HG02852 (cell line): Measurements from ENCODE around the gene HEPHL1.

Experiments used
- ATAC-seq: cut with Tn5 transposase; IDR thresholded peaks from one replicate; pipeline ENCODE4 v1.9.1; 2021; ENCODE audit warnings: mild to moderate bottlenecking, moderate library complexity; ENCODE audit not compliant: unreplicated experiment

The HEPHL1 gene

GRCh38 chr11:94023856-94024255, 2.7 kb downstream of the HEPHL1 start:
- ATAC-seq, result no peak

- no peak for ATAC-seq
Measured at GRCh38 chr11:94024547-94024946, 3.4 kb downstream of the HEPHL1 start.

GRCh38 chr11:94025690-94026394, 4.7 kb downstream of the HEPHL1 start:
- no peak for ATAC-seq

- ATAC-seq, result no peak
Measured at GRCh38 chr11:94027210-94027609, 6.1 kb downstream of the HEPHL1 start.

- ATAC-seq, result no peak
Measured at GRCh38 chr11:94028436-94028835, 7.3 kb downstream of the HEPHL1 start.

- no peak for ATAC-seq
Measured at GRCh38 chr11:94030059-94030458, 8.9 kb downstream of the HEPHL1 start.

GRCh38 chr11:94031625-94032024, 10.5 kb downstream of the HEPHL1 start:
- ATAC-seq, result no peak

GRCh38 chr11:94032066-94032465, 10.9 kb downstream of the HEPHL1 start:
- no peak for ATAC-seq

GRCh38 chr11:94032725-94033124, 11.6 kb downstream of the HEPHL1 start:
- no peak for ATAC-seq

GRCh38 chr11:94034207-94034606, 13.1 kb downstream of the HEPHL1 start:
- ATAC-seq, result no peak

- no peak for ATAC-seq
Measured at GRCh38 chr11:94036096-94036495, 14.9 kb downstream of the HEPHL1 start.

- no peak for ATAC-seq
Measured at GRCh38 chr11:94043241-94043640, 22.1 kb downstream of the HEPHL1 start.

GRCh38 chr11:94046796-94047195, 25.6 kb downstream of the HEPHL1 start:
- ATAC-seq, result no peak

- ATAC-seq, result no peak
Measured at GRCh38 chr11:94048032-94048709, 27.0 kb downstream of the HEPHL1 start.

GRCh38 chr11:94049351-94049750, 28.2 kb downstream of the HEPHL1 start:
- ATAC-seq, result no peak

GRCh38 chr11:94058630-94059029, 37.5 kb downstream of the HEPHL1 start:
- no peak for ATAC-seq

- no peak for ATAC-seq
Measured at GRCh38 chr11:94059065-94059464, 37.9 kb downstream of the HEPHL1 start.

GRCh38 chr11:94060401-94060800, 39.2 kb downstream of the HEPHL1 start:
- no peak for ATAC-seq

- ATAC-seq, result no peak
Measured at GRCh38 chr11:94062360-94062759, 41.2 kb downstream of the HEPHL1 start.

GRCh38 chr11:94066901-94067429, 45.8 kb downstream of the HEPHL1 start:
- no peak for ATAC-seq

- ATAC-seq, result no peak
Measured at GRCh38 chr11:94068764-94069163, 47.6 kb downstream of the HEPHL1 start.

- ATAC-seq, result no peak
Measured at GRCh38 chr11:94077552-94078293, 56.6 kb downstream of the HEPHL1 start.
